Panc1 (cell line): ENCODE measurements around the gene CYGB.

Experiments used
- CTCF ChIP-seq: fragments of 450-650 bp; IDR thresholded peaks from 2 replicates; pipeline ENCODE4 v1.5.1; 2017; ENCODE audit warnings: mild to moderate bottlenecking
- SIN3A ChIP-seq: IDR thresholded peaks from 2 replicates; pipeline ENCODE4 v1.6.1; 2012; ENCODE audit warnings: low read depth, mild to moderate bottlenecking, low read length, moderate library complexity, borderline replicate concordance; ENCODE audit not compliant: insufficient read depth
- TCF7L2 ChIP-seq: IDR thresholded peaks from 2 replicates; pipeline ENCODE4 v1.6.1; 2011; ENCODE audit warnings: mild to moderate bottlenecking, low read depth, low read length, inconsistent platforms

- TF ChIP-seq CTCF (no peak), TCF7L2 (no peak), SIN3A (no peak)
These were observed 18.2 kb downstream of the CYGB start for GRCh38 chr17:76519048-76519966.
